Ascending aorta (tissue), 2 donors: Measurements from ENCODE around the gene ZNF689. TPM values are rescaled to one million over a fixed set of nuclear protein-coding genes. Genes with fewer than 3 reads are reported as not detected.

ENCODE experiments used
- DNase-seq, 2 donors: peaks; one replicate each; pipeline ENCODE4 v3.0.0-alpha.2; 2019; ENCODE audit warnings: low spot score in 2 of 2
- H3K27ac ChIP-seq, 2 donors: fragments of 200-600 bp; sonication (generic); one replicate each; pipeline ENCODE4 v1.5.1; 2016 to 2017; ENCODE audit warnings: mild to moderate bottlenecking in 1 of 2
- H3K27me3 ChIP-seq: fragments of 200-600 bp; sonication (generic); one replicate; pipeline ENCODE4 v1.5.1; 2017
- H3K36me3 ChIP-seq, 2 donors: fragments of 200-600 bp; sonication (generic); one replicate each; pipeline ENCODE4 v1.5.1; 2016
- H3K4me1 ChIP-seq, 2 donors: fragments of 200-600 bp; sonication (generic); one replicate each; pipeline ENCODE4 v1.5.1; 2016 to 2017; ENCODE audit warnings: mild to moderate bottlenecking in 1 of 2
- H3K4me3 ChIP-seq, 2 donors: fragments of 200-600 bp; sonication (generic); one replicate each; pipeline ENCODE4 v1.5.1; 2016 to 2017; ENCODE audit warnings: mild to moderate bottlenecking in 1 of 2
- H3K9me3 ChIP-seq, 2 donors: fragments of 200-600 bp; sonication (generic); one replicate each; pipeline ENCODE4 v1.5.1; 2016
- intact Hi-C: fragments of 100-400 bp; cut with DNase I; formaldehyde crosslinking; loops from one replicate; pipeline ENCODE4 v1.15.1; 2023
- total RNA-seq: library from RNA; depleted of rRNA; stranded (reverse); fragments of >200 nt; gene quantifications from one replicate; pipeline ENCODE4 v1.1.0, GENCODE V29; 2016
- TF ChIP-seq, protein P1 (sequence below), 3 experiments: fragments of 200-600 bp in 2 of 3; fragments of 450-650 bp in 1 of 3; sonication (generic) in 2 of 3; IDR thresholded peaks; one replicate each; pipeline ENCODE4 v1.5.1; 2016 to 2019; ENCODE audit warnings: antibody characterized with exemption in 3 of 3, mild to moderate bottlenecking in 1 of 3, moderate library complexity in 1 of 3

ZNF689 gene
- total RNA-seq, 1 donor from 2014 or later, result 7.0 TPM

DNA sequence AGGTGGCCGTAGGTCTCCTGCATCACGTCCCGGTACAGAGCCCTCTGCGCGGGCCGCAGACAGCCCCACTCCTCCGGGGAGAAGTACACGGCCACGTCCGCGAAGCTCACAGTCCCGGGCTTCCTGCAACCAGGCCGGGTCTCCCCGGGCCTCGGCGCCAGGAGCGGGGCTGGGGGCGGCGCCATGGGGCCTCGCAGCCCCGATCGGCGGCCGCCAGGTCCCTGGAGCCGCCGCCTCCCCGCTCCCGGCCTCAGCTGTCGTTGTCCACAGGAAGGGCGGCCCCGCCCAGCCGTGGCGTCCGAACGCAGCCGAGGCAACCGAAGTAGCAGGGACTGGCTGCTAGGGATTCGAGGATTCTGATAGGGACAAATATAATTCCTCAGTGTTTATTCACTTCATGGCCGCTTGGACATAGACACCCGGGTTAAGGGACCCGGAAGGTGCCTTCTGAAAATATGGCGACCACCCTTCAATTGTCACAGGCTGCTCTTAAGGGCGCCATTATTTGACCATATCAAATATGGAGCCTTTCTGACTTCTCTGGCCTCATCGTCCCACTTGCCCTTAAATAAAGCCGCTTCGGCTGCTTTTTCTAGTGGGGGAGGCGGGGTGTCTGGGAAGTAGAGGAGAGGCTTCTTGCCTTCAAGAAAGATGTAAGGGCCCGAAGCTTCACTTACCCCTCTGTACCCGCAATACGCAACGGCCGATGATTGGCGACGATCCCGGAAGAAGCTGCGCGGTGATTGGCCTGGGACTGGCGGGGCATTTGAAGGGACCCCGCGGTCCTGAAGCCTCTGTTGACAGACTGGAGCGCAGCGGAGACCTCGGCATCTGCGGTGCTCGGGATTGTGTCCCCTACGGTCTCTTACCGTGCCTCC lies 38.5 kb downstream of the ZNF689 start, which contains the start of gene ZNF688:
ZNF688 (minus strand) TSS at position 270 of the 878 bp plus-strand sequence; CDS start at position 185, 85 bp downstream.
- Histone ChIP-seq H3K4me3 (peak within 1 kb of the TSS; percentile 83 to 92), H3K27ac (peak within 1 kb of the TSS; percentile 96 to 99), H3K27me3 (no peaks in the 10 kb centered on the region), H3K36me3 (peaks cover 0 to 3% of the 10 kb centered on the region in 2 donors), H3K9me3 (no peaks in the 10 kb centered on the region), H3K4me1 (peaks cover 13 to 21% of the 10 kb centered on the region in 2 donors)
- DNase-seq, result peak; percentile 97 to 99
- intact Hi-C loops, result loop anchor here (1.0 to 2.0 kb wide), 6 partner anchors 13 to 87 kb away; partner anchors contain the start of genes FBRS, PRR14, ZNF747 and ZNF764
- TF ChIP-seq, protein P1, sequence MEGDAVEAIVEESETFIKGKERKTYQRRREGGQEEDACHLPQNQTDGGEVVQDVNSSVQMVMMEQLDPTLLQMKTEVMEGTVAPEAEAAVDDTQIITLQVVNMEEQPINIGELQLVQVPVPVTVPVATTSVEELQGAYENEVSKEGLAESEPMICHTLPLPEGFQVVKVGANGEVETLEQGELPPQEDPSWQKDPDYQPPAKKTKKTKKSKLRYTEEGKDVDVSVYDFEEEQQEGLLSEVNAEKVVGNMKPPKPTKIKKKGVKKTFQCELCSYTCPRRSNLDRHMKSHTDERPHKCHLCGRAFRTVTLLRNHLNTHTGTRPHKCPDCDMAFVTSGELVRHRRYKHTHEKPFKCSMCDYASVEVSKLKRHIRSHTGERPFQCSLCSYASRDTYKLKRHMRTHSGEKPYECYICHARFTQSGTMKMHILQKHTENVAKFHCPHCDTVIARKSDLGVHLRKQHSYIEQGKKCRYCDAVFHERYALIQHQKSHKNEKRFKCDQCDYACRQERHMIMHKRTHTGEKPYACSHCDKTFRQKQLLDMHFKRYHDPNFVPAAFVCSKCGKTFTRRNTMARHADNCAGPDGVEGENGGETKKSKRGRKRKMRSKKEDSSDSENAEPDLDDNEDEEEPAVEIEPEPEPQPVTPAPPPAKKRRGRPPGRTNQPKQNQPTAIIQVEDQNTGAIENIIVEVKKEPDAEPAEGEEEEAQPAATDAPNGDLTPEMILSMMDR (IDR thresholded peaks at IDR 0.05), result peak in 1 of 3 experiments; percentile 17

DNA sequence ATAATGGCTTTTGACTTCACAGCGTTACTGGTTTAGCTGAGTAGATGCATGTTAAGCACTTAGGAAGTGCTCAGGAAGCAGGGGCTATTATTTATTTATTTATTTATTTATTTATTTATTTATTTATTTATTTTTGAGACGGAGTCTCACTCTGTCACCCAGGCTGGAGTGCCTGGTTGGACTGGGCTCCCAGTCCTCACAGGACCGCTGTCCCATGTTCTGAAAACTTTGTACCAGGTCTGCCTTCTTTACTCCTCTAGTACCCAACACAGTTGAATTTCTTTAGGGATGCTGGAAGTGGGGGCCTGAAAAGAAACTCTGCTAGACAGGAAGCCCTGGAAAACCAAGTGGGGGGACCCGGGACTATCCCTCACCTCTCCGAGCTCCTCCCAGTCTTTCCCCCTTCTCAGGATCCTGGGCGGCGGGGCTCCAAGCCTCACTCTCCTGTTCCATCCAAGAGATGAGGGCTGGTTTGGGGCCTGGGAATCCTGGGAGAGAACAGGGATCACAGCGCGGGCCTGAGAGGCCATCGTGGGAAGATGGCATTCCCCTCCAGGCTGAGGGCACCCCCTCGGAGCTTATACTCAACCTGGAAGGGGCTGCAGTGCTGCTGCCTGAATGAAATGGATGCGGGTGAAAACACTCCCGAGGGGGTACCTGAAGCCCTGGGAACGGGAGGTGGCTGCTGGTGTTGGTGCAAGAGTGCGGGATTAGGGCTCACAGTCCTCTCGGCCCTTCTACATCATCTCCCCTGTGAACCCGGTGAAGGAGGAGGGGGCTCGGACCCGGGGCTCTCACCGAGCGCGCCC lies 39.3 kb downstream of the ZNF689 start:
- Histone ChIP-seq H3K27me3 (no peaks in the 10 kb centered on the region), H3K4me3 (peak overlapping the region; percentile 83 to 92), H3K27ac (peak overlapping the region; percentile 96 to 99), H3K36me3 (peaks cover 0 to 3% of the 10 kb centered on the region in 2 donors), H3K4me1 (peaks cover 13 to 21% of the 10 kb centered on the region in 2 donors), H3K9me3 (no peaks in the 10 kb centered on the region)
- DNase-seq, result no peak
- TF ChIP-seq, protein P1 (IDR thresholded peaks at IDR 0.05), result no peak
- intact Hi-C loops, result loop anchor here (1.0 to 2.0 kb wide), 4 partner anchors 13 to 80 kb away; partner anchors contain the start of genes PRR14, ZNF747 and ZNF764

DNA sequence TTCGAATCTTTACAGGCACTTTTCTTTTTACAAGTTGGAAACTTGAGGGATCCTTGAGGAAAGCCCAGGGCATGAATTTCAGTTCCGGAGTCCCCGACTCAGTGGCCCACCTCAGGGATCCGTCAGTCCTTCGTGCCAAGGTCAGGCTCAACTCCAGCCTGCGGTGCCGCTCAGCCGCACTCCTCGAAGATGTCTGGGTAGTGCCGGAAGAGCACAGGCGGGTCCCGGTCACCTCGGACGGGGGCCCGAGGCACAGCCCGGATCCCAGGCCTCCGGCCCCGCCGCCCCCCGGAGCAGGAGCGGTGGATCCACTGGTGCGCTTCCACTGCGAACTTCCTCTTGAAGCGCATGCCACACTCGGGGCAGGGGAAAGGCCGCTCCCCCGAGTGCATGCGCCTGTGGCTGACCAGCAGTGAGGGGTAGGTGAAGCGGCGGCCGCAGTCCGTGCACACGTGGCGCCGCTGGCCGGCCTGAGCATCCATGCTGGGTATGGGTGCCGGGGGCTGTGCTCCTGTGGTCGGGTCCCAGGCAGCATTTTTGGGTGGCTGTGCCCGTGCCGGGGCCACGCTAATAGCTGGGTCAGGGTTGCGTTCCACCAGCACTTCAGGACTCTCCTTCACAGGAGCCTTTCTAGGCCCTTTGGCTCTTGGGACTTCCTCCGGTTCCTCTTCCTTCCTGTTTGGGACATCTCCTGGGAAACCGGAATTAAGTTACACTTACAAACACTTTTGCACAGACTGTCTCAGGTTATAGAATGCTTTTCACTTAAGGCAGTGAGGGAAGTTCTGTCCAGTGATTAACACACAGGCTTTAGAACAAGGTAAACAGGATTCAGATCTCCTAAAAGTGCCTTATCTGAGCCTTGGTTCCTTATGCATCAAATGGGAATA lies 40.2 kb downstream of the ZNF689 start:
- Histone ChIP-seq H3K4me3 (peak overlapping the region in 1 of 2 donors; percentile 92), H3K27ac (peak overlapping the region; percentile 96 to 99), H3K4me1 (peaks cover 13 to 21% of the 10 kb centered on the region in 2 donors), H3K27me3 (no peaks in the 10 kb centered on the region), H3K9me3 (no peaks in the 10 kb centered on the region), H3K36me3 (peaks cover 0 to 3% of the 10 kb centered on the region in 2 donors)
- TF ChIP-seq, protein P1 (IDR thresholded peaks at IDR 0.05), result no peak
- DNase-seq, result no peak
- intact Hi-C loops, result loop anchor here (2.0 kb wide), 3 partner anchors 35 to 81 kb away; partner anchors contain the start of genes PRR14 and ZNF747

DNA sequence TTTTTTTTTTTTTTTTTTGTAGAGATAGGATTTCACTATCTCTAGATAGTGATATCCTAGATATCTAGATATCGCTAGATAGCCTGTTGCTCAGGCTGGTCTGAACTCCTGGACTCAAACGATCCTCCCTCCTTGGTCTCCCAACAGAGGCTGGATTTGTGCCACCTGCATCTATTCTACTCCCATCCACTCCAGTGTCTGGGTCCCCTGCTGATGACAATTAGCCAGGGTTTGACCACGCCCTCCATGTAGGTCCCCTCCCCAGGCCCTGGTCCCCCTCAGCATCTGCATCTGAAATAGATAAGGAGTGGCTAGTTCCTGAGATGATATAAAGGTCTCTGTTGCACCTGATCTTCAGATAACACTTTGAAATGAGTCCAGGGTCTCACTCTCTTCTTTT lies 40.9 kb downstream of the ZNF689 start:
- no peaks in the 10 kb centered on the region for H3K27me3 ChIP-seq
- TF ChIP-seq, protein P1 (IDR thresholded peaks at IDR 0.05), result no peak
- H3K4me1 ChIP-seq, result peaks cover 13 to 21% of the 10 kb centered on the region in 2 donors
- no peak for DNase-seq
- no peaks in the 10 kb centered on the region for H3K9me3 ChIP-seq
- intact Hi-C loops, result no loop called here
- H3K36me3 ChIP-seq, result peaks cover 0 to 3% of the 10 kb centered on the region in 2 donors
- H3K4me3 ChIP-seq, result no peak overlapping the region
- H3K27ac ChIP-seq, result no peak overlapping the region
